GM18519 (cell line): ENCODE measurements around the gene EIF2S1.
"Not testable (repeated sequence)": the region's sequence is repeated elsewhere in the genome, so short reads cannot be mapped to it uniquely, and the experiment has no call there.

Experiments used
- ATAC-seq: cut with Tn5 transposase; IDR thresholded peaks from one replicate; pipeline ENCODE4 v1.9.1; 2021; ENCODE audit warnings: mild to moderate bottlenecking, moderate library complexity; ENCODE audit not compliant: unreplicated experiment, low FRiP score

EIF2S1 gene

GRCh38 chr14:67371247-67372148 is 11.4 kb downstream of the EIF2S1 start:
- ATAC-seq = no peak

GRCh38 chr14:67372833-67373232 is 12.7 kb downstream of the EIF2S1 start:
- ATAC-seq = no peak

- no peak for ATAC-seq
Measured at GRCh38 chr14:67373347-67373746, 13.2 kb downstream of the EIF2S1 start.

GRCh38 chr14:67377916-67378315 is 17.8 kb downstream of the EIF2S1 start:
- ATAC-seq = no peak

- ATAC-seq = no peak
Measured at GRCh38 chr14:67385120-67385519, 25.0 kb downstream of the EIF2S1 start.

GRCh38 chr14:67385618-67386017 is 25.5 kb downstream of the EIF2S1 start:
- ATAC-seq = no peak

- ATAC-seq = no peak
Measured at GRCh38 chr14:67387195-67387594, 27.1 kb downstream of the EIF2S1 start.

GRCh38 chr14:67389275-67389674 is 29.1 kb downstream of the EIF2S1 start:
- ATAC-seq = no peak

GRCh38 chr14:67389811-67390534 is 29.8 kb downstream of the EIF2S1 start:
- no peak for ATAC-seq

GRCh38 chr14:67391268-67391667 is 31.1 kb downstream of the EIF2S1 start:
- no peak for ATAC-seq

- no peak for ATAC-seq
Measured at GRCh38 chr14:67392123-67392522, 32.0 kb downstream of the EIF2S1 start.

- no peak for ATAC-seq
Measured at GRCh38 chr14:67392800-67393199, 32.7 kb downstream of the EIF2S1 start.

GRCh38 chr14:67393689-67394088 is 33.6 kb downstream of the EIF2S1 start:
- no peak for ATAC-seq

- no peak for ATAC-seq
Measured at GRCh38 chr14:67395086-67395875, 35.2 kb downstream of the EIF2S1 start.

- ATAC-seq = no peak
Measured at GRCh38 chr14:67395876-67396189, 35.7 kb downstream of the EIF2S1 start.

GRCh38 chr14:67396381-67396970 is 36.3 kb downstream of the EIF2S1 start:
- ATAC-seq = no peak

GRCh38 chr14:67397536-67397935 is 37.4 kb downstream of the EIF2S1 start:
- ATAC-seq = no peak

GRCh38 chr14:67400434-67400833 is 40.3 kb downstream of the EIF2S1 start:
- ATAC-seq = no peak

GRCh38 chr14:67405771-67406170 is 45.6 kb downstream of the EIF2S1 start:
- no peak for ATAC-seq

GRCh38 chr14:67408122-67408801 is 48.1 kb downstream of the EIF2S1 start:
- ATAC-seq = not testable (repeated sequence)
